Activated naive CD4-positive, alpha-beta T cell treated with anti-CD3 and anti-CD28 coated beads, Interleukin-2, amount 50 U/mL, for 24 hours (primary cell): ENCODE results near the gene SORCS2.
A peak's percentile ranks its signal among the peaks of the same experiment; 100 is the strongest.
"Not testable (repeated sequence)": the region's sequence is repeated elsewhere in the genome, so short reads cannot be mapped to it uniquely, and the experiment has no call there.

Experiments
- H3K27ac Mint-ChIP-seq: one replicate; pipeline ENCODE4 v1.8.0; 2021; ENCODE audit warnings: mild to moderate bottlenecking, mixed read lengths
- H3K27me3 Mint-ChIP-seq: one replicate; pipeline ENCODE4 v1.8.0; 2021; ENCODE audit warnings: mixed read lengths
- H3K36me3 Mint-ChIP-seq: one replicate; pipeline ENCODE4 v1.8.0; 2021; ENCODE audit warnings: mixed read lengths
- H3K4me1 Mint-ChIP-seq: one replicate; pipeline ENCODE4 v1.8.0; 2021; ENCODE audit warnings: mixed read lengths
- H3K4me3 Mint-ChIP-seq: one replicate; pipeline ENCODE4 v1.8.0; 2021; ENCODE audit warnings: mild to moderate bottlenecking, mixed read lengths
- H3K9me3 Mint-ChIP-seq: one replicate; pipeline ENCODE4 v1.8.0; 2021; ENCODE audit warnings: mixed read lengths

Gene SORCS2

DNA sequence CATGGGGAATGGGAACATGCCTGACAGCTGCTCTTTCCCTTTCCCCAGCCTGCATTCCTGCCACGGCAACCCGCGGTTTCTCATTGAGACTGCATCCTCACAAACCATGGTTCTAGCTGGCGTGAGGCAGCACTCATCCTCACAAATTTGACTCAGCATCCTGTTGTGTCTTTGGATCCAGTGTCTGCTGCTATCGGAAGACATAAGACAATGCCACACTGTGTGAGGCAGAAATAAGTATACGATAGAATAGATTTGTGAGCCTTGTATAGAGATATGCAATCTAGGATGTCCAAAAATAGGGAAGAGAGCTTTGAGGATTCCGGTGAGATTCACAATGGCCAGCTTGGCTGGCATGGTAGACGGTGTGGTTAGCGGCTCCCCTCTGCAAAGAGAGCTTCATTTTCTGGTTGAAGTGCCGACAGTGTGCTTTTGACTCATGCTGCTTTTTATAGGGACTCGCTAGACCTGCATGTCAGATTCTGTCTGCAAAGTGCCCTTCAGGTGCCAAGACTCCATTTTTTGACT is 403.7 kb downstream of the SORCS2 start:
- Mint-ChIP-seq H3K4me1 (no peaks in the 10 kb centered on the region), H3K27me3 (no peaks in the 10 kb centered on the region), H3K27ac (peak overlapping the region; percentile 55), H3K4me3 (no peak overlapping the region), H3K36me3 (no peaks in the 10 kb centered on the region), H3K9me3 (no peaks in the 10 kb centered on the region)

DNA sequence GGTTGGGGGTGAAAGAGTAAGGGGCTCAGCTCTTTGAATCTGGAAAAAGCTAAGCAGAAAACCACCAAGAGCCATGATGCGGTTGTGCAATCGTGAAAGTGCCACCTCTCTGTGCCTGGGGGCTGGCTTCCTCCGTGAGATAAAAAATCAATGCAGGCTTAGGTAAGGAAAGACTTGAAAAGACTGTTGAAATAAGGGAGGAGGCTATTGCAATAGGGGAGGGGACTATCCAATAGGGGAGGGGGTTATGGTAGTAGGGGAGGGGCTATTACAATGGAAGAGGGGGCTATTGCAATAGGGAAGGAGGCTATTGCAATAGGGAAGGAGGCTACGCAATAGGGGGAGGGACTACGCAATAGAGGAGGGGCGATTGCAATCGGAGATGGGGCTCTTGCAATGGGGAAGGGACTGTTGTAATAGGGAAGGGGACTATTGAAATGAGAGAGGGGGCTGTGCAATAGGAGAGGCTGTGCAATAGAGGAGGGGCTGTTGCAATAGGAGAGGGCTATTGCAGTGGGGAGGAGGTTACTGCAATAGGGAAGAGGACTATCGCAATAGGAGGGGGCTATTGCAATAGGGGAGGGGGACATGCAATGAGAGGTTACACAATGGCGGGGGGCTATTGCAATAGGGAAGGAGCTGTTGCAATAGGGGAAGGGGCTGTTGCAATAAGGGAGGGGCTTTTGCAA is 404.7 kb downstream of the SORCS2 start:
- Mint-ChIP-seq H3K9me3 (no peaks in the 10 kb centered on the region), H3K27ac (no peak overlapping the region), H3K36me3 (no peaks in the 10 kb centered on the region), H3K4me1 (no peaks in the 10 kb centered on the region), H3K4me3 (no peak overlapping the region), H3K27me3 (no peaks in the 10 kb centered on the region)

DNA sequence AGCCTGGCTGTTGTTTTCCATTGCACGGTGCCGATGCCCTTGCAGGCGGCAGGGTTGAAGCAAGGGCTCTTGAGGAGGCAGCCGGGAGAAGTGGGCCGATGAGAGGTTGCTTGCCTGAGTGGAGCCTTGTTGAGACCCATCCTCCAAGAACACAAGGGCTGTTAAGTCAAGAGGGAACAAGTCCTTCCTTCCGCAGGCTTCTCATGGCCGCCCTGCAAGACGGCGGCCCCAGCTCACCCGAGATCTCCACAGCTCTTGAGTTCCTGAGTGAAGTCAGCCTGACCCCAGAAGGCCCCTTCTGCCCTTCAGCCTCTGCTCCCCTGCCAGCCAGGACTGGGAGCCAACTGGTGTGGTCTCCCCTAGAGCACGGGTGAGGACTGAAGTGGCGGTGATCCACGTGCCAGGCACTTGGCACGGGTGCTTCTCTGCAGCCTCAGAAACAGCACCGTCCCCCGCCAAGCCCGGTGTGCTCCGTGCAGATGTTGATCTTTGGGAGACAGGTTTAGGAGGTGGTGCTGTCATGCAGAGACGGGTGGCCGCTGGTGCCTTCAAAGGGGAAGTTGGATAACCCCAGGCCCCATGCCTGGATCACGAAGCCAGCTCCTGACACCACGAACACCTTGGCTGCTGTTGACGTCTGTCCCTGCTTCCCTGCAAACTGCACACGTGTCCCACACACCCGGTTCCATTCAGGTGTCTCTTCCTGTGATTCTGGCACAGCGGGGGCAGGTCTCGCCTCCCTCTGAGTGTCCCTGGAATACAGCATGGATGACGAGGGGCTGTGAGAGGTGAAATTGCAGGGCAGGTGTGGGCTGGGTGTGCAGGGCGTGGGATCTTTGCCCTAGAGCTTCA is 406.8 kb downstream of the SORCS2 start:
- Mint-ChIP-seq H3K27me3 (no peaks in the 10 kb centered on the region), H3K36me3 (no peaks in the 10 kb centered on the region), H3K4me3 (no peak overlapping the region), H3K9me3 (no peaks in the 10 kb centered on the region), H3K4me1 (no peaks in the 10 kb centered on the region), H3K27ac (no peak overlapping the region)

DNA sequence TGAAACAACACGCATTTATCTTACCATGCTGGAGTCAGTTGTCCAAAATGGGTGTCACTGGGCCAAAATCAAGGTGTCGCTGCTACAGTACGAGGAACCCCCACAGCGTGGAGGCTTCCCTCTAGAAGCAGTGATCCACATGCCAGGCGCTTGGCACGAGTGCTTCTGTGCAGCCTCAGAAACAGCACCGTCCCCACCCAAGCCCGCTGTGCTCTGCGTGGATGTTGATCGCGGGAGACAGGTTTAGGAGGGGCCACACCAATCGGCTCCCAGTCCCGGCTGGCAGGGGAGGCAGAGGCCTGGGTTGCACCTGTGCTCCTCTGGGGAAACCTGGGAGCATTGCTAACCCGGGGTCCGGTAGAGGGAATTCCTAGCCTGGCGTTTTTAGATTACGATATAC is 407.9 kb downstream of the SORCS2 start:
- Mint-ChIP-seq H3K27me3 (no peaks in the 10 kb centered on the region), H3K9me3 (no peaks in the 10 kb centered on the region), H3K4me1 (no peaks in the 10 kb centered on the region), H3K27ac (no peak overlapping the region), H3K36me3 (no peaks in the 10 kb centered on the region), H3K4me3 (no peak overlapping the region)

DNA sequence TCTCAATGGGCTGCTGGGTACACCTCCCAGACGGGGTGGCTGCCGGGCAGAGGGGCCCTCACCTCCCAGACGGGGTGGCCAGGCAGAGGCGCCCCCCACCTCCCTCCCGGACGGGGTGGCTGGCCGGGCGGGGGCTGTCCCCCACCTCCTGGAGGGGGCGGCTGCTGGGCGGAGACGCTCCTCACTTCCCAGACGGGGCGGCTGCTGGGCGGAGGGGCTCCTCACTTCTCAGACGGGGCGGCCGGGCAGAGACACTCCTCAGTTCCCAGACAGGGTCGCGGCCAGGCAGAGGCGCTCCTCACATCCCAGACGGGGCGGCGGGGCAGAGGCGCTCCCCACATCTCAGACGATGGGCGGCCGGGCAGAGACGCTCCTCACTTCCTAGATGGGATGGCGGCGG is 409.8 kb downstream of the SORCS2 start:
- not testable (repeated sequence) for H3K4me3 Mint-ChIP-seq, H3K27ac Mint-ChIP-seq, H3K36me3 Mint-ChIP-seq, H3K9me3 Mint-ChIP-seq, H3K27me3 Mint-ChIP-seq, H3K4me1 Mint-ChIP-seq

DNA sequence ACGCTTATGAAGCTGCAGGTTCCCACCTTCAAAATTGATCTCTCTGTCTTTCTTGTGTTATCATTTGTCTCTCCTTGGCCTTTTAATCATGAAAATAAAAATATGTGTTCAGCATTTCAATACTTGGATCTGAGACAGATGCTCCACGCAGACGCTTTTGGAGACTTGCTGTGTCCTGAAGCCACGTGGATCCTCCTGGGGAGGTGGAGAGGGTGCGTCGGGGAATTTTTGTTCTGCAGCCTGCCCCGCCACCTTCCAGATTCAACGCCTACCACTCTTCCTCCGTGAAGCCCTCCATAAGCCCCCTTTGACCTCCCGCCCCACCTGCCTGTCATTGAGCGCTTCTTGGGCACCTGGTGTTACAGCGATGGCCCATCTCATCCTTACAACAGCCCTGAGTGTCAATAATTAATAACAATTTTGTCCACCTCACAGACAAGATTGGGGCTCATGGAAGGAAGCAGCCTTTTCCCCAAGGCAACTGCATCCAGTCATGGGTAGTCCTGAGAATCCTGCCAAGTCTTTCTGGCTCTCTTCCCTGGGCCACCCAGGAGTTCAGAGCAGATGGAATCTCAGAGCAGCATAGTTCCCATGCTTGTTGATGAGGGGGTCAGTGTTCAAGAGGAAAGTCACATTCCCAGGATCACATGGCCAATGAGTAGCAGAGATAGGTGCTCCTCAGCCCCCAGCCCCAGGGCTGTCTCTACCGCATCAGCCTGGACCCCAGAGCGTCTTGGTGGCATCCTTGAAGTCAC is 415.0 kb downstream of the SORCS2 start:
- no peaks in the 10 kb centered on the region for H3K27me3 Mint-ChIP-seq
- no peaks in the 10 kb centered on the region for H3K9me3 Mint-ChIP-seq
- no peaks in the 10 kb centered on the region for H3K4me1 Mint-ChIP-seq
- H3K27ac Mint-ChIP-seq, result no peak overlapping the region
- H3K4me3 Mint-ChIP-seq, result no peak overlapping the region
- no peaks in the 10 kb centered on the region for H3K36me3 Mint-ChIP-seq

DNA sequence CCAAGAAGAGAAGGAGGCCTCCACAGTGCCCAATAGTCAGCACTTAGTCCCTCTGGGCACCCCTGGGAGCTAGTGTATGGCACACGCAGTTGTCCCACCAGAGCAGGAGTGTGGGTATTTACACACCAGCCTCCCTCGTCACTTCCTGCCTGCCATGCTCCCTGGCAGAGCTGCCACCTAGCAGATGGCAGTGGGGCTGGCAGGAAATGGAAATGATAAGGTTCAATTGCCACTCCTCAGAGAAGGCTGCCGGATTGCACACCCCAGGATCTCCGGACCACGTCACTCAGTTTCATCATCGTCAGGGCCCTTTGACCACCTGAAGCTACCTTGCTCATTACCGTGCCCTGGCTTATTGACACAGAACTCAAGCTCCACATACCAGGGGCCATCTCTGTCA is 415.7 kb downstream of the SORCS2 start:
- H3K27ac Mint-ChIP-seq, result no peak overlapping the region
- no peaks in the 10 kb centered on the region for H3K4me1 Mint-ChIP-seq
- H3K27me3 Mint-ChIP-seq, result no peaks in the 10 kb centered on the region
- no peak overlapping the region for H3K4me3 Mint-ChIP-seq
- no peaks in the 10 kb centered on the region for H3K36me3 Mint-ChIP-seq
- no peaks in the 10 kb centered on the region for H3K9me3 Mint-ChIP-seq

DNA sequence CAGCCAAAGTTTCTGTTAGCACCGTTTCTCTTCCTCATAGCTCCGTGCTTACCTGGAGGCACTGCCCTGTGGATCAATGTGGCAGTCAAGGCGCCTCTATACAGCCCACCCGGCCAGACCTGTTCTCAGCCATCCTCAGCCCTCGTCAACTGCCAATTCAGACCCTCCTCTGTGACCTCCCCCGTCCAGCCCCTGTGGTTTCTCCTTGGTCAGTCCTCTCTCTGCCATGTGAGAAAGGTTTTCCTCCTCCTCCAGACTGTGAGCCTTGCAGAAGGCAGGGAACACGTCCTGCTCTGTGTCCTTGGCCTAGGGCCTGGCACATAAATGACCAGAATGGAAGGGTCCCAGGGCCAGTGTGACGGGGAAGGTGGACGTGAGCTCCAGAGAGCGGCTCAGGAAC is 417.0 kb downstream of the SORCS2 start:
- H3K9me3 Mint-ChIP-seq, result no peaks in the 10 kb centered on the region
- H3K27ac Mint-ChIP-seq, result no peak overlapping the region
- no peaks in the 10 kb centered on the region for H3K4me1 Mint-ChIP-seq
- H3K27me3 Mint-ChIP-seq, result no peaks in the 10 kb centered on the region
- H3K36me3 Mint-ChIP-seq, result no peaks in the 10 kb centered on the region
- no peak overlapping the region for H3K4me3 Mint-ChIP-seq

DNA sequence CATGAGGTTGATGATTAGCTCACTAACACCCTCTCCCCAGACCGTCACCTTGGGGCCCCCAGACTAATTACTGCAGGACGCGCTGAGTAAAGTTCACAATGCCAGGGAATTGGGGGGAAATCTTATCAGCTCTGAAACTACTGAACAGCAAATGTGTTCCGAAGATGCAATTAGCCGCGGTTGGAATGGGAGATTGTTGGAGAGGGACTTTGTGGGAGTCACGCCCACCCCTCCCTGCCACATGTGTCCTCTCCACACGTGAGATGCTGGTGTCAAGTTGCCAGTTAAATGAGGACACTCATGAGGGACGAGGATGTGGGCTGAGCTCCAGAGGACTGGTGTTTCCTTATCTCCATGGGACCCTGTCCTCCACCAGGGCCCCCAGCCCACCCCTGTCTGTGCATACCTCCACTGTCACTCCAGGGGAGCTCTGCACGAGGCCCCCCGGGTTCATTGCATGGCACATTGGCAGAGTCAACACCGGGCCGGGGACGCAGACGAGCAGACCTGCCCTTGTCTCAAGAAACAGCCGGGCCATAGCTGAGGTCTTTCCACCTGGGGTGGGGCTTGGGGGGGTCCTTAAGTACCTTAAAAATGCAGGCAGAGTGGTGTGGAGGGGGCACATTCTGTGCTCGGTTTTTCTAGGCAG is 417.8 kb downstream of the SORCS2 start:
- Mint-ChIP-seq H3K9me3 (no peaks in the 10 kb centered on the region), H3K36me3 (no peaks in the 10 kb centered on the region), H3K4me1 (no peaks in the 10 kb centered on the region), H3K27me3 (no peaks in the 10 kb centered on the region), H3K4me3 (no peak overlapping the region), H3K27ac (no peak overlapping the region)

DNA sequence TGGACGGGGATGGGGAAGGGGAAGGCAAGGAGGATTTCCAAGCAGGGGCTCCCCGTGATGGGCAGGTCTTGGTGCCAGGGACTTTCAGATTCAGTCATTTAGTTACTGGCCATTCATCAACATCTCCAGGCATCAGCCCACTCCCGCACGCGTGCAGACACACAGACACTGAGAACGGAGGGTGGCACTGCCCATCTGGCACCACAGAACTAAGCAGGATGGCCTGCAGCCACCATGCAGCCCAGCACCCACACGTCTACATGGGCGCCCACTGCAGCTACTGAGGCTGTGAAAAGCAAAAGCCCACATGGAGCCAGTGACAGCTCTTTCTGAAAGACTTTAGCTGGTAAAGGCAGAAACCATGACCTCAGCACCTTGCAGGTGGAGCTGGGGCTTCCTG is 418.5 kb downstream of the SORCS2 start:
- Mint-ChIP-seq H3K4me1 (no peaks in the 10 kb centered on the region), H3K27ac (no peak overlapping the region), H3K9me3 (no peaks in the 10 kb centered on the region), H3K4me3 (no peak overlapping the region), H3K36me3 (no peaks in the 10 kb centered on the region), H3K27me3 (no peaks in the 10 kb centered on the region)

DNA sequence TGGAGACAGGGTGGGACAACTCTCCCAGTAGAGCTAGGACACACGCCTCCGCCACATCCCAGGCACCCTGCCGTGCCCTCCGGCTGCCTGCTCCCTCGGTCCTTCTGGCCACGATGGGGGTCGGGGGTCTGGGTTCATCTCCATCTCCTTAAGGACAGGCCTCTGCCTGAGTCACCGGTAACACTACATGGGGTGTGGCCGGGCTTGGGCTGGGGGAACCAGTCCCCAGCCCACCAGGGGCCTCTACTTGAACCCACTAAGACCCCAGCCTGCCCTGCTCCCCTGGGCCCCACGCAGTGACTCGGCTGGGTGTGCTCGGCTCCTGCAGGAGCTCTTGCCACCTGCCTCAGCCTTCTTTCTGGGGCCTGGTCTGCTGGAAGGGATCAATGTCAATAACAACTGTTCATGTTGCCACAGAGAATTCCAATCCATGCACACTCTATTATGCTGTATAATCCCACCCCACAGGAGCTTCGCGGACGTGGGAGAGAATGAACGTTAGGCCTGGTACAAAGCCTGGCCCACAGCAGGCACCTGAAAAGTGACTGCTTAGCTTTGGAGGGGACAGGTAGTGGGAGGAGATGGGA is 420.1 kb downstream of the SORCS2 start:
- H3K9me3 Mint-ChIP-seq, result no peaks in the 10 kb centered on the region
- no peak overlapping the region for H3K4me3 Mint-ChIP-seq
- no peak overlapping the region for H3K27ac Mint-ChIP-seq
- H3K4me1 Mint-ChIP-seq, result no peaks in the 10 kb centered on the region
- no peaks in the 10 kb centered on the region for H3K27me3 Mint-ChIP-seq
- no peaks in the 10 kb centered on the region for H3K36me3 Mint-ChIP-seq

DNA sequence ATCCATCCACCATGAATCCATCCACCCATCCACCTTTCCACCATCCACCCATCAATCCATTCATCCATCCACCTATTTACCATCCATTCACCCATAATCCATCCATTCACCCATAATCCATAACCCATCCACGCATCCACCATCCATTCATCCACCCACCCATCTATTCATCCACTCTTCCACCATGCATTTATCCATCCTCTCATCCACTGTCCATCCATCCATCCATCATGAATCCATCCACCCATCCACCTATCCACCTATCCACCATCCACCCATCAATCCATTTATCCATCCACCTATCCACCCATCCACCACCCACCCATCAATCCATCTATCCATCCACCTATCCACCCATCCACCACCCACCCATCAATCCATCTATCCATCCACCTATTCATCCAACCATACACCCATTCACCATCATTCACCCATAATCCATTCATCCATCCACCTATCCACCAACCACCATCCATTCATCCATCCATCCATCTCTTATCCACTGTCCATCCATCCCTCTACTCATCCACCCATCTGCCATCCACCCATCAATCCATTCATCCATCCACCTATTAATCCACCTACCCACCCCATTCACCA is 422.1 kb downstream of the SORCS2 start:
- H3K4me1 Mint-ChIP-seq, result no peaks in the 10 kb centered on the region
- no peaks in the 10 kb centered on the region for H3K36me3 Mint-ChIP-seq
- H3K27ac Mint-ChIP-seq, result no peak overlapping the region
- H3K27me3 Mint-ChIP-seq, result no peaks in the 10 kb centered on the region
- no peaks in the 10 kb centered on the region for H3K9me3 Mint-ChIP-seq
- H3K4me3 Mint-ChIP-seq, result no peak overlapping the region

DNA sequence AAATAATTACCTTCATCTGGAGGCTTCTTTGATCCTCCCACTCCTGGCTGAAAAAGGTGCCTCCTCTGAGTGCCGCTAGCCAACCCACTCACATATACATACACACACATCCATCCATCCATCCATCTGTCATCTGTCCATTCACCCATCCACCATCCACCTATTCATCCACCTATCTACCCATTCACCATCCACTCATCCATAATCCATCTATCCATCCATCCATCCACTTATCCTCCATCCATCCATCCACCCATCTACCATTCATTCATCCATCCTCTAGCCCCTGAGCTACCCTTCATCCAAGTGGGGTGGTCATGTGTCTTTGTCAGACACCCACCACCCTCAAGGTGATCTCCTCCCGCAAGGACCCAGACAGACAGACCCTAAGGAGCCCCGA is 423.9 kb downstream of the SORCS2 start:
- Mint-ChIP-seq H3K27me3 (no peaks in the 10 kb centered on the region), H3K4me3 (no peak overlapping the region), H3K36me3 (no peaks in the 10 kb centered on the region), H3K9me3 (no peaks in the 10 kb centered on the region), H3K4me1 (no peaks in the 10 kb centered on the region), H3K27ac (no peak overlapping the region)

DNA sequence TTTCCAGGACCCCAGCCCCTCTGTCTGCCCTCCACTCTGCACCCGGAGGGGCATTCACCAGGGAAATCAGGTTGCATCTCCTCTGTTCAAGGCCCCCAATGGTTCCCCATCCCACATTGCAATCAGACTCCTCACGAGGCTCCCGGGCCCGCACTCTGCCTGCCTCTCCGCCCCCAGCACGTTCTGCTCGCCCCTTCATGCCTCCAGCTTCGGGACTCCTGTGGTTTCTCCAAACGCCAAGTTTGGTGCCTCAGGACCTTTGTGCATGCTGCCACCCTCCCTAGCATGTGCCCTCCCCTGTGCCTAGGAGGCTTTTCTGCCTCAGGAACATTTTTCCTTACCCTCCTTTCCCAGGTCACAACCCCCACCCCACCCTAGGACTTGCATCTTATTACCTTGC is 426.0 kb downstream of the SORCS2 start:
- H3K27ac Mint-ChIP-seq, result no peak overlapping the region
- no peaks in the 10 kb centered on the region for H3K36me3 Mint-ChIP-seq
- no peak overlapping the region for H3K4me3 Mint-ChIP-seq
- no peaks in the 10 kb centered on the region for H3K9me3 Mint-ChIP-seq
- H3K27me3 Mint-ChIP-seq, result peaks cover 1% of the 10 kb centered on the region
- no peaks in the 10 kb centered on the region for H3K4me1 Mint-ChIP-seq
